ENCODE results near the gene PDE5A.
"Not testable (repeated sequence)": the region's sequence is repeated elsewhere in the genome, so short reads cannot be mapped to it uniquely, and the experiment has no call there.

PDE5A gene

GRCh38 chr4:119656342-119656741 is 27.7 kb upstream of the PDE5A start:
- Mint-ChIP-seq H3K9me3 (no peaks in the 10 kb centered on the region), H3K4me1 (ENCODE audit: low read depth) (no peaks in the 10 kb centered on the region), H3K27me3 (peaks cover 4% of the 10 kb centered on the region), H3K4me3 (no peak overlapping the region), H3K27ac (no peak overlapping the region), H3K36me3 (ENCODE audit: low read depth) (no peaks in the 10 kb centered on the region)

GRCh38 chr4:119655111-119655837 is 26.7 kb upstream of the PDE5A start:
- H3K9me3 Mint-ChIP-seq = no peaks in the 10 kb centered on the region
- H3K27ac Mint-ChIP-seq = no peak overlapping the region

GRCh38 chr4:119653990-119654389 is 25.4 kb upstream of the PDE5A start:
- H3K27me3 Mint-ChIP-seq = no peaks in the 10 kb centered on the region
- no peak overlapping the region for H3K4me3 Mint-ChIP-seq
- H3K9me3 Mint-ChIP-seq = no peaks in the 10 kb centered on the region
- no peaks in the 10 kb centered on the region for H3K36me3 Mint-ChIP-seq (ENCODE audit: low read depth)
- no peaks in the 10 kb centered on the region for H3K4me1 Mint-ChIP-seq (ENCODE audit: low read depth)
- no peak overlapping the region for H3K27ac Mint-ChIP-seq

More at GRCh38 chr4:119655111-119655837, 26.7 kb upstream of the PDE5A start:
- no peaks in the 10 kb centered on the region for H3K27me3 Mint-ChIP-seq
- H3K4me3 Mint-ChIP-seq = no peak overlapping the region
- H3K36me3 Mint-ChIP-seq (ENCODE audit: low read depth) = no peaks in the 10 kb centered on the region
- no peaks in the 10 kb centered on the region for H3K4me1 Mint-ChIP-seq (ENCODE audit: low read depth)

GRCh38 chr4:119652998-119653397 is 24.4 kb upstream of the PDE5A start:
- Mint-ChIP-seq H3K4me3 (no peak overlapping the region), H3K9me3 (no peaks in the 10 kb centered on the region), H3K27me3 (no peaks in the 10 kb centered on the region), H3K36me3 (ENCODE audit: low read depth) (no peaks in the 10 kb centered on the region), H3K27ac (no peak overlapping the region), H3K4me1 (ENCODE audit: low read depth) (no peaks in the 10 kb centered on the region)

- H3K27me3 Mint-ChIP-seq = peaks cover 6% of the 10 kb centered on the region
- no peaks in the 10 kb centered on the region for H3K4me1 Mint-ChIP-seq (ENCODE audit: low read depth)
- H3K36me3 Mint-ChIP-seq (ENCODE audit: low read depth) = no peaks in the 10 kb centered on the region
- H3K9me3 Mint-ChIP-seq = no peaks in the 10 kb centered on the region
- no peak overlapping the region for H3K4me3 Mint-ChIP-seq
- H3K27ac Mint-ChIP-seq = no peak overlapping the region
Observed at GRCh38 chr4:119648398-119648797, 19.8 kb upstream of the PDE5A start.

- no peaks in the 10 kb centered on the region for H3K4me1 Mint-ChIP-seq (ENCODE audit: low read depth)
- H3K36me3 Mint-ChIP-seq (ENCODE audit: low read depth) = no peaks in the 10 kb centered on the region
- no peaks in the 10 kb centered on the region for H3K9me3 Mint-ChIP-seq
- H3K4me3 Mint-ChIP-seq = no peak overlapping the region
- peaks cover 6% of the 10 kb centered on the region for H3K27me3 Mint-ChIP-seq
- no peak overlapping the region for H3K27ac Mint-ChIP-seq
Observed at GRCh38 chr4:119647558-119647957, 19.0 kb upstream of the PDE5A start.

GRCh38 chr4:119646347-119647071 is 17.9 kb upstream of the PDE5A start:
- Mint-ChIP-seq H3K27me3 (peaks cover 6% of the 10 kb centered on the region), H3K4me1 (ENCODE audit: low read depth) (no peaks in the 10 kb centered on the region), H3K27ac (no peak overlapping the region), H3K4me3 (no peak overlapping the region), H3K36me3 (ENCODE audit: low read depth) (no peaks in the 10 kb centered on the region), H3K9me3 (no peaks in the 10 kb centered on the region)

- Mint-ChIP-seq H3K4me1 (ENCODE audit: low read depth) (no peaks in the 10 kb centered on the region), H3K9me3 (no peaks in the 10 kb centered on the region), H3K27ac (no peak overlapping the region), H3K4me3 (no peak overlapping the region), H3K27me3 (peaks cover 6% of the 10 kb centered on the region), H3K36me3 (ENCODE audit: low read depth) (no peaks in the 10 kb centered on the region)
Observed at GRCh38 chr4:119643306-119644042, 14.9 kb upstream of the PDE5A start.

- Mint-ChIP-seq H3K4me1 (ENCODE audit: low read depth) (no peaks in the 10 kb centered on the region), H3K9me3 (no peaks in the 10 kb centered on the region), H3K36me3 (ENCODE audit: low read depth) (no peaks in the 10 kb centered on the region), H3K27me3 (peaks cover 14% of the 10 kb centered on the region), H3K27ac (no peak overlapping the region), H3K4me3 (no peak overlapping the region)
Observed at GRCh38 chr4:119641765-119642164, 13.2 kb upstream of the PDE5A start.

- Mint-ChIP-seq H3K9me3 (no peaks in the 10 kb centered on the region), H3K27ac (no peak overlapping the region), H3K36me3 (ENCODE audit: low read depth) (no peaks in the 10 kb centered on the region), H3K4me3 (no peak overlapping the region), H3K27me3 (peaks cover 17% of the 10 kb centered on the region), H3K4me1 (ENCODE audit: low read depth) (no peaks in the 10 kb centered on the region)
Observed at GRCh38 chr4:119638359-119638758, 9.8 kb upstream of the PDE5A start.

GRCh38 chr4:119636851-119637250 is 8.2 kb upstream of the PDE5A start:
- H3K9me3 Mint-ChIP-seq; H3K36me3 Mint-ChIP-seq (ENCODE audit: low read depth); H3K27ac Mint-ChIP-seq; H3K4me1 Mint-ChIP-seq (ENCODE audit: low read depth); H3K4me3 Mint-ChIP-seq: not testable (repeated sequence)
- peaks cover 26% of the 10 kb centered on the region for H3K27me3 Mint-ChIP-seq

GRCh38 chr4:119632216-119632615 is 3.6 kb upstream of the PDE5A start:
- no peak overlapping the region for H3K27ac Mint-ChIP-seq
- peaks cover 37% of the 10 kb centered on the region for H3K27me3 Mint-ChIP-seq
- H3K9me3 Mint-ChIP-seq = no peaks in the 10 kb centered on the region
- H3K36me3 Mint-ChIP-seq (ENCODE audit: low read depth) = no peaks in the 10 kb centered on the region
- peaks cover 19% of the 10 kb centered on the region for H3K4me1 Mint-ChIP-seq (ENCODE audit: low read depth)
- no peak overlapping the region for H3K4me3 Mint-ChIP-seq

- Mint-ChIP-seq H3K4me3 (peak overlapping the region; percentile 76), H3K27me3 (peaks cover 45% of the 10 kb centered on the region)
Observed at GRCh38 chr4:119629142-119629471, 503 bp upstream of the PDE5A start.

GRCh38 chr4:119627267-119628255 is 1.0 kb downstream of the PDE5A start:
- Mint-ChIP-seq H3K4me3 (peak overlapping the region; percentile 79), H3K9me3 (no peaks in the 10 kb centered on the region), H3K27ac (no peak overlapping the region), H3K27me3 (peaks cover 46% of the 10 kb centered on the region), H3K4me1 (ENCODE audit: low read depth) (peaks cover 25% of the 10 kb centered on the region), H3K36me3 (ENCODE audit: low read depth) (no peaks in the 10 kb centered on the region)

More at GRCh38 chr4:119629142-119629471, 503 bp upstream of the PDE5A start:
- Mint-ChIP-seq H3K36me3 (ENCODE audit: low read depth) (no peaks in the 10 kb centered on the region), H3K4me1 (ENCODE audit: low read depth) (peaks cover 25% of the 10 kb centered on the region), H3K9me3 (no peaks in the 10 kb centered on the region), H3K27ac (no peak overlapping the region)

Measured in stimulated activated naive CD8-positive, alpha-beta T cell treated with anti-CD3 and anti-CD28 coated beads, Interleukin-15, Interleukin-2, amounts not matched to agents 100 ng/mL and 50 ng/mL, for 24 hours (primary cell).